ENCODE data around the gene TMEM91.

Gene TMEM91

DNA sequence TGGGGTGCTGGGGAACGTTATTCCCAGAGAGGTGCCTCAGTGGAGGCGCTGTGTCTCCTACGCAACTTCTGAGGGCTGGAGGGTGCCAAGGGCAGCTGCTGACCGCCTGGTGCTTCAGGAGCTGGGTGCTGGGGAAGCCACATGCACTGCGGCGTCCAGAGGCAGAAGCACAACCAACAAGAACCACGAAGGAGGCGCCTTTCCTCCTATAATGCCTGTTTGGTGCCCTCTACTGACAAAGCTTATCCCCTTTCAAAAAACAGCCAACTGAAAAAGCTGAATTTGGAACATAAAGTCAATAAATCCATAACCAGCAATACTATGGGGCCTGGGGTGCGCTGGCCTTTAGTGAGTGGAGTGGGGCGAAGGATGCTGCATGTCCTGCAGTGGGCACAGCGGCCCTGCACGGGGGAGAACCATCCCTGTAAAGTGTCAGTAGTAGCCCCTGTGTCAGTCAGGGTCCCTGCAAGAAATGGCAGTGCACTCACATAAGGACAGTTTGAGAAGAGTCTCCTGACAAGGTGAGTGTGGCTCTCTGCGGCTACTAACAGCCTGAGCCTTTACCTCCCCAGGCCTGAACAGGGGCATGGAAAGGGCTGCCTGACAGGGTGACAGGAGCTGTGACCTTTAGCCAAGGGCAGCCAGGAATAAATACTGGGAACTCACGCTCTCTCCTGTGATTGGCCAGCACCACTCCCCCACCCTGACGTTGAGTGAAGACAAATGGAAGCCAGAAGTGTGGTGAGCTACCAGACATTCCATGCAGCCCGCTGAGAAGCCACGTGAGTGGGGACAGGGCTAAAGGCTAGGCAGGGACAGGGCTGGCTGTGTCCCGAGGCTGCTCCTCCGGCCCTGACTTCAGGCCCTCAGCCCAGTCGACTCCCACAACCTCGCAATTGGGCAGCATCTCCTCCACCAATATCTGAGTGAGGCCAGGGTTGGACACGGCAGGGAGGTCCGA lies 55.4 kb downstream of the TMEM91 start:
- Histone ChIP-seq H2AFZ (ENCODE audit: low read length) (no peak overlapping the region), H3K4me1 (ENCODE audit: insufficient read depth, low read length, poor library complexity, severe bottlenecking) (peaks cover 18% of the 10 kb centered on the region), H3K36me3 (ENCODE audit: insufficient read depth, low read length) (peaks cover 12% of the 10 kb centered on the region; the same call in 1 of the 2 replicates), H3K9me2 (replicated peaks; ENCODE audit: low read depth, low read length) (no peaks in the 10 kb centered on the region), H3F3A (ENCODE audit: low read depth) (no peaks in the 10 kb centered on the region), H3K9me3 (ENCODE audit: insufficient read depth, low read depth, low read length) (no peaks in the 10 kb centered on the region), H3K4me2 (ENCODE audit: low read depth, low read length, poor library complexity, severe bottlenecking) (no peak overlapping the region), H3K27me3 (ENCODE audit: insufficient read depth, low read length, poor library complexity, severe bottlenecking) (no peaks in the 10 kb centered on the region), H4K20me1 (ENCODE audit: insufficient read depth, low read length, poor library complexity, severe bottlenecking) (no peaks in the 10 kb centered on the region), H3K9ac (ENCODE audit: low read depth, low read length, poor library complexity, severe bottlenecking) (no peak overlapping the region), H3K4me3 (ENCODE audit: low read length, poor library complexity, severe bottlenecking) (no peak overlapping the region), H3K79me2 (ENCODE audit: insufficient read depth, low read length) (no peaks in the 10 kb centered on the region)
- TF ChIP-seq, protein P1, sequence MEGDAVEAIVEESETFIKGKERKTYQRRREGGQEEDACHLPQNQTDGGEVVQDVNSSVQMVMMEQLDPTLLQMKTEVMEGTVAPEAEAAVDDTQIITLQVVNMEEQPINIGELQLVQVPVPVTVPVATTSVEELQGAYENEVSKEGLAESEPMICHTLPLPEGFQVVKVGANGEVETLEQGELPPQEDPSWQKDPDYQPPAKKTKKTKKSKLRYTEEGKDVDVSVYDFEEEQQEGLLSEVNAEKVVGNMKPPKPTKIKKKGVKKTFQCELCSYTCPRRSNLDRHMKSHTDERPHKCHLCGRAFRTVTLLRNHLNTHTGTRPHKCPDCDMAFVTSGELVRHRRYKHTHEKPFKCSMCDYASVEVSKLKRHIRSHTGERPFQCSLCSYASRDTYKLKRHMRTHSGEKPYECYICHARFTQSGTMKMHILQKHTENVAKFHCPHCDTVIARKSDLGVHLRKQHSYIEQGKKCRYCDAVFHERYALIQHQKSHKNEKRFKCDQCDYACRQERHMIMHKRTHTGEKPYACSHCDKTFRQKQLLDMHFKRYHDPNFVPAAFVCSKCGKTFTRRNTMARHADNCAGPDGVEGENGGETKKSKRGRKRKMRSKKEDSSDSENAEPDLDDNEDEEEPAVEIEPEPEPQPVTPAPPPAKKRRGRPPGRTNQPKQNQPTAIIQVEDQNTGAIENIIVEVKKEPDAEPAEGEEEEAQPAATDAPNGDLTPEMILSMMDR (conservative IDR thresholded peaks at IDR 0.05; ENCODE audit: low read length), result peak; percentile 52
- TF ChIP-seq EZH2phosphoT487 (IDR thresholded peaks at IDR 0.05; ENCODE audit: borderline replicate concordance), result no peak

DNA sequence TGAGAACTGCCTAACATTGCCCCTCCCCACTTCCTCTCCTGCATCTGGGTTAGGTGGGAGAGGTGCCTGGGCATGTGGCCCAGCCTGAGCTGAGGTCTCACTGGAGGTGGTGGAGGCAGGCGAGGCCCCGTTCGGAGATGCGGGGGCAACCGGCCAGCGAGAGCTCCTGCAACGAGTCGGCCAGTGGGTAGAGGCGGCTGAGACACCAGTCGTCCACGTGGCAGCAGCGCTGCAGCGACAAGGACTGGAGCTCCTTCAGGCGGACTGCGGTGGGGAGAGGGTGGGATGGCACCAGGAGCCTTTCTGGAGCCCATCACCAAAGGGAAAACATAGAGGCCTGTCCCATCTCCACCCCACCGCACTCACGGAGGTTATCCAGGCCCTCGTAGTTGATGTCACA lies 56.8 kb downstream of the TMEM91 start:
- H3K4me1 ChIP-seq (ENCODE audit: insufficient read depth, low read length, poor library complexity, severe bottlenecking), result peaks cover 14% of the 10 kb centered on the region
- H3K9me3 ChIP-seq (ENCODE audit: insufficient read depth, low read depth, low read length), result no peaks in the 10 kb centered on the region
- TF ChIP-seq, protein P1 (conservative IDR thresholded peaks at IDR 0.05; ENCODE audit: low read length), result no peak
- no peak for TF ChIP-seq EZH2phosphoT487 (IDR thresholded peaks at IDR 0.05; ENCODE audit: borderline replicate concordance)
- no peak overlapping the region for H3K4me3 ChIP-seq (ENCODE audit: low read length, poor library complexity, severe bottlenecking)
- H3F3A ChIP-seq (ENCODE audit: low read depth), result no peaks in the 10 kb centered on the region
- no peaks in the 10 kb centered on the region for H4K20me1 ChIP-seq (ENCODE audit: insufficient read depth, low read length, poor library complexity, severe bottlenecking)
- no peak overlapping the region for H3K4me2 ChIP-seq (ENCODE audit: low read depth, low read length, poor library complexity, severe bottlenecking)
- no peak overlapping the region for H3K9ac ChIP-seq (ENCODE audit: low read depth, low read length, poor library complexity, severe bottlenecking)
- H3K79me2 ChIP-seq (ENCODE audit: insufficient read depth, low read length), result peaks cover 6% of the 10 kb centered on the region; the same call in 1 of the 2 replicates
- H3K9me2 ChIP-seq (replicated peaks; ENCODE audit: low read depth, low read length), result no peaks in the 10 kb centered on the region
- no peak overlapping the region for H2AFZ ChIP-seq (ENCODE audit: low read length)
- no peaks in the 10 kb centered on the region for H3K27me3 ChIP-seq (ENCODE audit: insufficient read depth, low read length, poor library complexity, severe bottlenecking)
- H3K36me3 ChIP-seq (ENCODE audit: insufficient read depth, low read length), result peaks cover 12% of the 10 kb centered on the region; the same call in 1 of the 2 replicates

Data from Loucy (cell line).